HepG2 (cell line): ENCODE data around the gene ADAM15. TPM values are rescaled to one million over a fixed set of nuclear protein-coding genes. Genes with fewer than 3 reads are reported as not detected.
A peak's percentile ranks its signal among the peaks of the same experiment; 100 is the strongest.

Source experiments
- ASH2L ChIP-seq: fragments of 300-600, 200-600 bp; sonication (generic); IDR thresholded peaks from 2 replicates; pipeline ENCODE4 v1.7.0; 2017; ENCODE audit warnings: low read depth, mild to moderate bottlenecking, moderate library complexity, mixed read lengths, low read length; ENCODE audit not compliant: insufficient read length
- BCL6 ChIP-seq: IDR thresholded peaks from 2 replicates; pipeline ENCODE4 v1.6.1; 2016; ENCODE audit warnings: missing genetic modification reagents, missing compliant biosample characterization
- BRCA1 ChIP-seq: sonication (generic); formaldehyde crosslinking; IDR thresholded peaks from 2 replicates; pipeline ENCODE4 v1.4.0; 2020; ENCODE audit warnings: missing genetic modification reagents
- CC2D1A ChIP-seq: sonication (generic); formaldehyde crosslinking; IDR thresholded peaks from 2 replicates; pipeline ENCODE4 v1.8.1; 2023; ENCODE audit warnings: mild to moderate bottlenecking, missing genetic modification reagents
- ESRRA ChIP-seq: sonication (generic); formaldehyde crosslinking; IDR thresholded peaks from 2 replicates; pipeline ENCODE4 v1.5.1; 2020; ENCODE audit warnings: mild to moderate bottlenecking, low read depth, missing genetic modification reagents
- FOXK2 ChIP-seq: fragments of 450-650 bp; IDR thresholded peaks from 2 replicates; pipeline ENCODE4 v1.6.1; 2016
- HDAC2 ChIP-seq: sonication (generic); formaldehyde crosslinking; IDR thresholded peaks from 2 replicates; pipeline ENCODE4 v1.4.0; 2020; ENCODE audit warnings: missing genetic modification reagents
- HNRNPUL1 ChIP-seq: fragments of 200-400 bp; formaldehyde crosslinking; IDR thresholded peaks from 2 replicates; pipeline ENCODE4 v1.6.1; 2017; ENCODE audit warnings: low read depth, mild to moderate bottlenecking, low read length, moderate library complexity
- MAF1 ChIP-seq: sonication (generic); formaldehyde crosslinking; IDR thresholded peaks from 2 replicates; pipeline ENCODE4 v1.5.0; 2020; ENCODE audit warnings: missing genetic modification reagents, borderline replicate concordance
- MLLT10 ChIP-seq: sonication (generic); formaldehyde crosslinking; IDR thresholded peaks from 2 replicates; pipeline ENCODE4 v1.4.0; 2020; ENCODE audit warnings: missing genetic modification reagents
- NFYC ChIP-seq: IDR thresholded peaks from 2 replicates; pipeline ENCODE4 v1.6.1; 2016; ENCODE audit warnings: missing genetic modification reagents, missing compliant biosample characterization
- PHF5A ChIP-seq: IDR thresholded peaks from one replicate; pipeline ENCODE4 v1.6.1; 2018; ENCODE audit warnings: low read depth, missing genetic modification reagents; ENCODE audit not compliant: unreplicated experiment
- RAD21 ChIP-seq: fragments of 450-650 bp; formaldehyde crosslinking; IDR thresholded peaks from 2 replicates; pipeline ENCODE4 v1.5.0; 2020; ENCODE audit warnings: mild to moderate bottlenecking
- TBX3 ChIP-seq: fragments of 450-650 bp; IDR thresholded peaks from 2 replicates; pipeline ENCODE4 v1.6.1; 2017; ENCODE audit warnings: antibody characterized with exemption, mild to moderate bottlenecking, inconsistent platforms, borderline replicate concordance
- TGIF2 ChIP-seq: IDR thresholded peaks from 2 replicates; pipeline ENCODE4 v1.6.1; 2016; ENCODE audit warnings: control low read depth, missing compliant biosample characterization
- TSC22D2 ChIP-seq: sonication (generic); formaldehyde crosslinking; IDR thresholded peaks from 2 replicates; pipeline ENCODE4 v1.5.1; 2020; ENCODE audit warnings: missing genetic modification reagents, mild to moderate bottlenecking, borderline replicate concordance
- XBP1 ChIP-seq: sonication (generic); formaldehyde crosslinking; IDR thresholded peaks from 2 replicates; pipeline ENCODE4 v1.5.0; 2020; ENCODE audit warnings: missing genetic modification reagents
- ZFP90 ChIP-seq: sonication (generic); formaldehyde crosslinking; IDR thresholded peaks from 2 replicates; pipeline ENCODE4 v1.8.0; 2022; ENCODE audit warnings: missing genetic modification reagents, mild to moderate bottlenecking, inconsistent platforms, borderline replicate concordance
- ZNF317 ChIP-seq: sonication (generic); formaldehyde crosslinking; IDR thresholded peaks from 2 replicates; pipeline ENCODE4 v1.5.0; 2020; ENCODE audit warnings: mild to moderate bottlenecking, missing genetic modification reagents
- ZNF777 ChIP-seq: sonication (generic); formaldehyde crosslinking; IDR thresholded peaks from 2 replicates; pipeline ENCODE4 v1.4.0; 2020; ENCODE audit warnings: missing genetic modification reagents
- polyA plus RNA-seq, 8 experiments: library from polyadenylated mRNA; depleted of rRNA in 3 of 8; stranded (reverse) in 7 of 8; unstranded in 1 of 8; fragments of >200 nt; fragmentation: Illumina TruSeq in 4 of 8; extraction: Trizol in 4 of 8; gene quantifications; 2 replicates each; pipeline versions ENCODE4 v1.2.1 to v1.2.3, GENCODE V29; 2011 to 2016; ENCODE audit warnings: low read depth in 4 of 8, missing spikeins in 1 of 8, mixed read lengths in 1 of 8; ENCODE audit not compliant: insufficient read depth in 1 of 8
- total RNA-seq, 5 experiments: library from RNA; depleted of rRNA; stranded (reverse); fragments of >200 nt; fragmentation: Illumina TruSeq; extraction: Trizol; gene quantifications; 2 replicates each; pipeline ENCODE4 v1.2.3, GENCODE V29; 2016; ENCODE audit warnings: low read depth in 1 of 5
- TF ChIP-seq, protein P1 (sequence below): sonication (generic); formaldehyde crosslinking; IDR thresholded peaks from 2 replicates; pipeline ENCODE4 v1.5.1; 2020; ENCODE audit warnings: missing genetic modification reagents, mild to moderate bottlenecking, borderline replicate concordance
- TF ChIP-seq, protein P2 (sequence below): sonication (generic); formaldehyde crosslinking; IDR thresholded peaks from 2 replicates; pipeline ENCODE4 v1.5.0; 2020; ENCODE audit warnings: mild to moderate bottlenecking, missing genetic modification reagents
- TF ChIP-seq, protein P3 (sequence below): IDR thresholded peaks from 2 replicates; pipeline ENCODE4 v1.6.1; 2016; ENCODE audit warnings: missing compliant biosample characterization, missing genetic modification reagents, borderline replicate concordance

The ADAM15 gene
- total and polyA plus RNA-seq, 2 of the 13 experiments (the other 11 are each of a cell fraction or from before 2014, with no cell fraction given): 17.9 to 25.6 TPM

DNA sequence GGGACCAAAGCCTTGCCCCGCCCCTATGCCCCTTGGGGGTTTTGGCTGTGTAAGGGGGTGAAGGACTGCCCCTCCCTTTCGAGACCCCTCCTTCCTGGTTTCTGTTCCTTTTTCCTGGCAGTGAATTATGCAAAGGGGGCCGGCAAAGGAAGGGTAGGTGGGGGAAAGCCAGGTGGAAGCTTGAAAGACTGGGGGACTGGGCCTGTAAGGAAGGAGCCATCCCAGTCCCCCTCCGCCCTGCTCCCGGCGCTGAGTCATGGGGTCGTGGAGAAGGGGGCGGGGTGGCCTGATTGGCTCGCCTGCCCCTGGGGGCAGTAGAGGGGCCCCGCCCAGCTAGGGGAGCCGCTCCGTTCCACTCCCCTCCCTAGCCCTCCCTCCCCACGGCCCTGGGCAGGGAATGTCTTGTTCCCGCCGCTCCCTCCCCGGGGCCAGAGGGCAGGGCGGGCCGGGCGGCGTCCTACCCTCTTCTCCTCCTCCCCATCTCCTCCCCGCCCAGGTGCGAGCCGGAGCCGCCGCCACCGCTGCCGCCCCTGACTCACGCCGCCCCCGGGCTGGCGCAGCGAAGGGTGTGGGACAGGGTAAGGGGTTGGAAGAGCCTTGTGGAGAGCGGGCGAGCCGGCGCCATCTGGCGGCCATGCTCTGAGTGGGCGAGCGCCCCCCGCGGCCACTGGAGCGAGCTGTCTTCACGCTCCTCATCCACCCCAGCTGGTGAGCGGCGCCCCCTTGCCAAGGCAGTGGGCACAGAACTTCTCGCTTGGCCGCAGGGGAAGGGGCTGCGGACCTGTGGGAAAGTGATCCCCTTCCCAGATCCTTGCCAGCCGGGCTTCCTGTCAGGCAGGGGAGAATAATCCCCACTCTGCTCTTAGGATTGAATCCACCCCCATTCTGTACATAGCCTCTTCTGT lies 33.8 kb upstream of the ADAM15 start (continued):
- TF ChIP-seq, protein P1, sequence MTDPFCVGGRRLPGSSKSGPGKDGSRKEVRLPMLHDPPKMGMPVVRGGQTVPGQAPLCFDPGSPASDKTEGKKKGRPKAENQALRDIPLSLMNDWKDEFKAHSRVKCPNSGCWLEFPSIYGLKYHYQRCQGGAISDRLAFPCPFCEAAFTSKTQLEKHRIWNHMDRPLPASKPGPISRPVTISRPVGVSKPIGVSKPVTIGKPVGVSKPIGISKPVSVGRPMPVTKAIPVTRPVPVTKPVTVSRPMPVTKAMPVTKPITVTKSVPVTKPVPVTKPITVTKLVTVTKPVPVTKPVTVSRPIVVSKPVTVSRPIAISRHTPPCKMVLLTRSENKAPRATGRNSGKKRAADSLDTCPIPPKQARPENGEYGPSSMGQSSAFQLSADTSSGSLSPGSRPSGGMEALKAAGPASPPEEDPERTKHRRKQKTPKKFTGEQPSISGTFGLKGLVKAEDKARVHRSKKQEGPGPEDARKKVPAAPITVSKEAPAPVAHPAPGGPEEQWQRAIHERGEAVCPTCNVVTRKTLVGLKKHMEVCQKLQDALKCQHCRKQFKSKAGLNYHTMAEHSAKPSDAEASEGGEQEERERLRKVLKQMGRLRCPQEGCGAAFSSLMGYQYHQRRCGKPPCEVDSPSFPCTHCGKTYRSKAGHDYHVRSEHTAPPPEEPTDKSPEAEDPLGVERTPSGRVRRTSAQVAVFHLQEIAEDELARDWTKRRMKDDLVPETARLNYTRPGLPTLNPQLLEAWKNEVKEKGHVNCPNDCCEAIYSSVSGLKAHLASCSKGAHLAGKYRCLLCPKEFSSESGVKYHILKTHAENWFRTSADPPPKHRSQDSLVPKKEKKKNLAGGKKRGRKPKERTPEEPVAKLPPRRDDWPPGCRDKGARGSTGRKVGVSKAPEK (CRISPR knock-in tag): 0 out of 2 replicates have a peak, but pooled peaks have one; percentile 37
- TF ChIP-seq FOXK2 (no peak), ZFP90 (CRISPR knock-in tag) (peak; percentile 88; the same call in 1 of the 2 replicates), BRCA1 (CRISPR knock-in tag) (0 out of 2 replicates have a peak, but pooled peaks have one; percentile 48), CC2D1A (CRISPR knock-in tag) (no peak), NFYC (peak; percentile 49), TSC22D2 (CRISPR knock-in tag) (peak; percentile 28; the same call in 1 of the 2 replicates), TBX3 (no peak), MLLT10 (CRISPR knock-in tag) (no peak), BCL6 (CRISPR knock-in tag) (peak; percentile 61; the same call in 1 of the 2 replicates), XBP1 (CRISPR knock-in tag) (no peak; the same call in 1 of the 2 replicates), HNRNPUL1 (0 out of 2 replicates have a peak, but pooled peaks have one; percentile 29), ASH2L (peak; percentile 63), ZNF777 (peak; percentile 48), PHF5A (CRISPR knock-in tag) (peak; percentile 90), ESRRA (CRISPR knock-in tag) (no peak; the same call in 1 of the 2 replicates), MAF1 (CRISPR knock-in tag) (peak; percentile 55; the same call in 1 of the 2 replicates), HDAC2 (CRISPR knock-in tag) (peak; percentile 89), TGIF2 (CRISPR knock-in tag) (0 out of 2 replicates have a peak, but pooled peaks have one; percentile 21), ZNF317 (CRISPR knock-in tag) (0 out of 2 replicates have a peak, but pooled peaks have one; percentile 80), RAD21 (CRISPR knock-in tag) (peak; percentile 99)
- TF ChIP-seq, protein P2, sequence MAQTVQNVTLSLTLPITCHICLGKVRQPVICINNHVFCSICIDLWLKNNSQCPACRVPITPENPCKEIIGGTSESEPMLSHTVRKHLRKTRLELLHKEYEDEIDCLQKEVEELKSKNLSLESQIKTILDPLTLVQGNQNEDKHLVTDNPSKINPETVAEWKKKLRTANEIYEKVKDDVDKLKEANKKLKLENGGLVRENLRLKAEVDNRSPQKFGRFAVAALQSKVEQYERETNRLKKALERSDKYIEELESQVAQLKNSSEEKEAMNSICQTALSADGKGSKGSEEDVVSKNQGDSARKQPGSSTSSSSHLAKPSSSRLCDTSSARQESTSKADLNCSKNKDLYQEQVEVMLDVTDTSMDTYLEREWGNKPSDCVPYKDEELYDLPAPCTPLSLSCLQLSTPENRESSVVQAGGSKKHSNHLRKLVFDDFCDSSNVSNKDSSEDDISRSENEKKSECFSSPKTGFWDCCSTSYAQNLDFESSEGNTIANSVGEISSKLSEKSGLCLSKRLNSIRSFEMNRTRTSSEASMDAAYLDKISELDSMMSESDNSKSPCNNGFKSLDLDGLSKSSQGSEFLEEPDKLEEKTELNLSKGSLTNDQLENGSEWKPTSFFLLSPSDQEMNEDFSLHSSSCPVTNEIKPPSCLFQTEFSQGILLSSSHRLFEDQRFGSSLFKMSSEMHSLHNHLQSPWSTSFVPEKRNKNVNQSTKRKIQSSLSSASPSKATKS (CRISPR knock-in tag): no peak
- TF ChIP-seq, protein P3, sequence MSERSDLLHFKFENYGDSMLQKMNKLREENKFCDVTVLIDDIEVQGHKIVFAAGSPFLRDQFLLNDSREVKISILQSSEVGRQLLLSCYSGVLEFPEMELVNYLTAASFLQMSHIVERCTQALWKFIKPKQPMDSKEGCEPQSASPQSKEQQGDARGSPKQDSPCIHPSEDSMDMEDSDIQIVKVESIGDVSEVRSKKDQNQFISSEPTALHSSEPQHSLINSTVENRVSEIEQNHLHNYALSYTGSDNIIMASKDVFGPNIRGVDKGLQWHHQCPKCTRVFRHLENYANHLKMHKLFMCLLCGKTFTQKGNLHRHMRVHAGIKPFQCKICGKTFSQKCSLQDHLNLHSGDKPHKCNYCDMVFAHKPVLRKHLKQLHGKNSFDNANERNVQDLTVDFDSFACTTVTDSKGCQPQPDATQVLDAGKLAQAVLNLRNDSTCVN (CRISPR knock-in tag): peak; percentile 65; the same call in 1 of the 2 replicates
